Measurements from ENCODE around the gene LPP.

DNA sequence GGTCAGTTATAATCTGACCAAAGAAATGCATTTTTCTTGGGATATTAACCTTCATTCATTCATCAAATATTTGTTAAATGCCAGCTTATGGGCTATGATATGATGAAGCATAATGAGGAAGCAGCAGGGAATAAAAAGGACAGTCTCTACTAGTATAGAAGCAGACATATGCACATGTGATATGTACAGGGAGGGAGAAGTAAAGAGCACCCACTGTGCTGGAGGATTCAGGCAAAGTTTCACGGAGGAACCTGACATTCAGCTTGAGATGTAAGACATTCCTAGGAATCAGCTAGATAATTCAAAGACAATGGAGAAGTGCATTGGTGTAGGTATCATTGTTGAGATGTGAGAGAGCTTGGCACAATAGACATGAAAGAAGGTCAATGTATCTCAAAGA lies 450.7 kb downstream of the LPP start:
- TF ChIP-seq POLR2A (IDR thresholded peaks at IDR 0.05; ENCODE audit: low read length) (no peak), GATA1 (IDR thresholded peaks at IDR 0.05; ENCODE audit: low read depth, low read length) (no peak)
